ENCODE results near the gene CYP2A6. TPM values are rescaled to one million over a fixed set of nuclear protein-coding genes. Genes with fewer than 3 reads are reported as not detected.
"Not testable (repeated sequence)": the region's sequence is repeated elsewhere in the genome, so short reads cannot be mapped to it uniquely, and the experiment has no call there.

CYP2A6 gene
- polyA plus RNA-seq, 1 of the 3 experiments (the other 2 are of a cell fraction) = not detected

DNA sequence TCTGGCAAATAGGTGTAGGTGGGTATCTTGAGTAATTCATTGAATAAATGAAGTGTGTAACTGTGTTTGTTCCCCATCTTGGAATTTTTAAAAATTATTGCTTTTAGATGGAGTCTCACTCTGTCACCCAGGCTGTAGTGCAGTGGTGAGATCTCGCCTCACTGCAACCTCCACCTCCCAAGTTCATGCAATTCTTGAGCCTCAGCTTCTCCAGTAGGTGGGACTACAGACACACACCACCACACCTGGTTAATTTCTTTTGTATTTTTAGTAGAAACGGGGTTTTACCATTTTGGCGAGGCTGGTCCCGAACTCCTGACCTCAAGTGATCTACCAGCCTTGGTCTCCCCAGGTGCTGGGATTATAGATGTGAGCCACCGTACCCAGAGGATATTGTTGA, 7.9 kb upstream of the CYP2A6 start:
- no peaks in the 10 kb centered on the region for H3K4me1 ChIP-seq (ENCODE audit: control insufficient read depth in 1 of 2, insufficient read depth in 2 of 2, low read depth in 1 of 2, low read length in 1 of 2)
- WGBS (ENCODE audit: low lambda C conversion rate) = 42% methylated on average over 5 of the region's 5 CpGs
- H4K20me1 ChIP-seq (ENCODE audit: insufficient read depth) = no peaks in the 10 kb centered on the region
- no peak overlapping the region for H3K4me2 ChIP-seq
- H3K36me3 ChIP-seq (replicated peaks in 1 of 2; ENCODE audit: control insufficient read depth in 1 of 2, insufficient read depth in 2 of 2, low read length in 1 of 2) = no peaks in the 10 kb centered on the region
- no peaks in the 10 kb centered on the region for H3K9me2 ChIP-seq
- CTCF ChIA-PET = no interaction called here
- no peak overlapping the region for H3K4me3 ChIP-seq (ENCODE audit: low read depth in 2 of 2, low read length in 1 of 2)
- no peak overlapping the region for H3K27ac ChIP-seq (ENCODE audit: low read depth in 2 of 2, low read length in 1 of 2)
- H3F3A ChIP-seq (replicated peaks; ENCODE audit: insufficient read depth) = no peaks in the 10 kb centered on the region
- DNase-seq = no peak
- no peaks in the 10 kb centered on the region for H3K79me2 ChIP-seq (ENCODE audit: insufficient read depth)
- H3K9ac ChIP-seq = no peak overlapping the region
- H3K27me3 ChIP-seq (ENCODE audit: insufficient read depth) = no peaks in the 10 kb centered on the region
- no peak for TF ChIP-seq CHD2 (IDR thresholded peaks at IDR 0.05; ENCODE audit: low read length, partially characterized antibody)
- TF ChIP-seq, protein P1, sequence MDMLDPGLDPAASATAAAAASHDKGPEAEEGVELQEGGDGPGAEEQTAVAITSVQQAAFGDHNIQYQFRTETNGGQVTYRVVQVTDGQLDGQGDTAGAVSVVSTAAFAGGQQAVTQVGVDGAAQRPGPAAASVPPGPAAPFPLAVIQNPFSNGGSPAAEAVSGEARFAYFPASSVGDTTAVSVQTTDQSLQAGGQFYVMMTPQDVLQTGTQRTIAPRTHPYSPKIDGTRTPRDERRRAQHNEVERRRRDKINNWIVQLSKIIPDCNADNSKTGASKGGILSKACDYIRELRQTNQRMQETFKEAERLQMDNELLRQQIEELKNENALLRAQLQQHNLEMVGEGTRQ (IDR thresholded peaks at IDR 0.05; ENCODE audit: borderline replicate concordance, low read depth, low read length) = no peak
- TF ChIP-seq, protein P2, sequence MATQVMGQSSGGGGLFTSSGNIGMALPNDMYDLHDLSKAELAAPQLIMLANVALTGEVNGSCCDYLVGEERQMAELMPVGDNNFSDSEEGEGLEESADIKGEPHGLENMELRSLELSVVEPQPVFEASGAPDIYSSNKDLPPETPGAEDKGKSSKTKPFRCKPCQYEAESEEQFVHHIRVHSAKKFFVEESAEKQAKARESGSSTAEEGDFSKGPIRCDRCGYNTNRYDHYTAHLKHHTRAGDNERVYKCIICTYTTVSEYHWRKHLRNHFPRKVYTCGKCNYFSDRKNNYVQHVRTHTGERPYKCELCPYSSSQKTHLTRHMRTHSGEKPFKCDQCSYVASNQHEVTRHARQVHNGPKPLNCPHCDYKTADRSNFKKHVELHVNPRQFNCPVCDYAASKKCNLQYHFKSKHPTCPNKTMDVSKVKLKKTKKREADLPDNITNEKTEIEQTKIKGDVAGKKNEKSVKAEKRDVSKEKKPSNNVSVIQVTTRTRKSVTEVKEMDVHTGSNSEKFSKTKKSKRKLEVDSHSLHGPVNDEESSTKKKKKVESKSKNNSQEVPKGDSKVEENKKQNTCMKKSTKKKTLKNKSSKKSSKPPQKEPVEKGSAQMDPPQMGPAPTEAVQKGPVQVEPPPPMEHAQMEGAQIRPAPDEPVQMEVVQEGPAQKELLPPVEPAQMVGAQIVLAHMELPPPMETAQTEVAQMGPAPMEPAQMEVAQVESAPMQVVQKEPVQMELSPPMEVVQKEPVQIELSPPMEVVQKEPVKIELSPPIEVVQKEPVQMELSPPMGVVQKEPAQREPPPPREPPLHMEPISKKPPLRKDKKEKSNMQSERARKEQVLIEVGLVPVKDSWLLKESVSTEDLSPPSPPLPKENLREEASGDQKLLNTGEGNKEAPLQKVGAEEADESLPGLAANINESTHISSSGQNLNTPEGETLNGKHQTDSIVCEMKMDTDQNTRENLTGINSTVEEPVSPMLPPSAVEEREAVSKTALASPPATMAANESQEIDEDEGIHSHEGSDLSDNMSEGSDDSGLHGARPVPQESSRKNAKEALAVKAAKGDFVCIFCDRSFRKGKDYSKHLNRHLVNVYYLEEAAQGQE (IDR thresholded peaks at IDR 0.05; ENCODE audit: low read depth, low read length) = no peak
- TF ChIP-seq GABPA (IDR thresholded peaks at IDR 0.05; ENCODE audit: low read depth) = no peak
- TF ChIP-seq JUND (IDR thresholded peaks at IDR 0.05) = no peak
- TF ChIP-seq FOXJ3 (CRISPR knock-in tag; IDR thresholded peaks at IDR 0.05) = no peak
- no peak for TF ChIP-seq RAD21 (IDR thresholded peaks at IDR 0.05; ENCODE audit: low read length)
- TF ChIP-seq, protein P3, sequence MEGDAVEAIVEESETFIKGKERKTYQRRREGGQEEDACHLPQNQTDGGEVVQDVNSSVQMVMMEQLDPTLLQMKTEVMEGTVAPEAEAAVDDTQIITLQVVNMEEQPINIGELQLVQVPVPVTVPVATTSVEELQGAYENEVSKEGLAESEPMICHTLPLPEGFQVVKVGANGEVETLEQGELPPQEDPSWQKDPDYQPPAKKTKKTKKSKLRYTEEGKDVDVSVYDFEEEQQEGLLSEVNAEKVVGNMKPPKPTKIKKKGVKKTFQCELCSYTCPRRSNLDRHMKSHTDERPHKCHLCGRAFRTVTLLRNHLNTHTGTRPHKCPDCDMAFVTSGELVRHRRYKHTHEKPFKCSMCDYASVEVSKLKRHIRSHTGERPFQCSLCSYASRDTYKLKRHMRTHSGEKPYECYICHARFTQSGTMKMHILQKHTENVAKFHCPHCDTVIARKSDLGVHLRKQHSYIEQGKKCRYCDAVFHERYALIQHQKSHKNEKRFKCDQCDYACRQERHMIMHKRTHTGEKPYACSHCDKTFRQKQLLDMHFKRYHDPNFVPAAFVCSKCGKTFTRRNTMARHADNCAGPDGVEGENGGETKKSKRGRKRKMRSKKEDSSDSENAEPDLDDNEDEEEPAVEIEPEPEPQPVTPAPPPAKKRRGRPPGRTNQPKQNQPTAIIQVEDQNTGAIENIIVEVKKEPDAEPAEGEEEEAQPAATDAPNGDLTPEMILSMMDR (IDR thresholded peaks at IDR 0.05) = no peak
- TF ChIP-seq GATA2 (CRISPR knock-in tag; IDR thresholded peaks at IDR 0.05) = no peak
- TF ChIP-seq YY1 (IDR thresholded peaks at IDR 0.05; ENCODE audit: low read depth) = no peak
- TF ChIP-seq, protein P4, sequence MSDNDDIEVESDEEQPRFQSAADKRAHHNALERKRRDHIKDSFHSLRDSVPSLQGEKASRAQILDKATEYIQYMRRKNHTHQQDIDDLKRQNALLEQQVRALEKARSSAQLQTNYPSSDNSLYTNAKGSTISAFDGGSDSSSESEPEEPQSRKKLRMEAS (IDR thresholded peaks at IDR 0.05; ENCODE audit: low read depth) = no peak
- TF ChIP-seq POLR2AphosphoS5 (IDR thresholded peaks at IDR 0.05; ENCODE audit: low read depth, low read length) = no peak
- TF ChIP-seq RXRA (IDR thresholded peaks at IDR 0.05; ENCODE audit: borderline replicate concordance, low read depth) = no peak
- TF ChIP-seq, protein P5, sequence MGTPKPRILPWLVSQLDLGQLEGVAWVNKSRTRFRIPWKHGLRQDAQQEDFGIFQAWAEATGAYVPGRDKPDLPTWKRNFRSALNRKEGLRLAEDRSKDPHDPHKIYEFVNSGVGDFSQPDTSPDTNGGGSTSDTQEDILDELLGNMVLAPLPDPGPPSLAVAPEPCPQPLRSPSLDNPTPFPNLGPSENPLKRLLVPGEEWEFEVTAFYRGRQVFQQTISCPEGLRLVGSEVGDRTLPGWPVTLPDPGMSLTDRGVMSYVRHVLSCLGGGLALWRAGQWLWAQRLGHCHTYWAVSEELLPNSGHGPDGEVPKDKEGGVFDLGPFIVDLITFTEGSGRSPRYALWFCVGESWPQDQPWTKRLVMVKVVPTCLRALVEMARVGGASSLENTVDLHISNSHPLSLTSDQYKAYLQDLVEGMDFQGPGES (IDR thresholded peaks at IDR 0.05; ENCODE audit: low read depth, low read length) = no peak
- no peak for TF ChIP-seq MXI1 (IDR thresholded peaks at IDR 0.05; ENCODE audit: low read depth, low read length)
- TF ChIP-seq MEF2A (IDR thresholded peaks at IDR 0.05; ENCODE audit: borderline replicate concordance, low read depth) = no peak
- TF ChIP-seq SIN3A (IDR thresholded peaks at IDR 0.05; ENCODE audit: borderline replicate concordance, low read depth, low read length) = no peak
- no peak overlapping the region for H2AFZ ChIP-seq (ENCODE audit: low read depth)
- no peaks in the 10 kb centered on the region for H3K9me3 ChIP-seq
- POLR2A ChIA-PET = no interaction called here

DNA sequence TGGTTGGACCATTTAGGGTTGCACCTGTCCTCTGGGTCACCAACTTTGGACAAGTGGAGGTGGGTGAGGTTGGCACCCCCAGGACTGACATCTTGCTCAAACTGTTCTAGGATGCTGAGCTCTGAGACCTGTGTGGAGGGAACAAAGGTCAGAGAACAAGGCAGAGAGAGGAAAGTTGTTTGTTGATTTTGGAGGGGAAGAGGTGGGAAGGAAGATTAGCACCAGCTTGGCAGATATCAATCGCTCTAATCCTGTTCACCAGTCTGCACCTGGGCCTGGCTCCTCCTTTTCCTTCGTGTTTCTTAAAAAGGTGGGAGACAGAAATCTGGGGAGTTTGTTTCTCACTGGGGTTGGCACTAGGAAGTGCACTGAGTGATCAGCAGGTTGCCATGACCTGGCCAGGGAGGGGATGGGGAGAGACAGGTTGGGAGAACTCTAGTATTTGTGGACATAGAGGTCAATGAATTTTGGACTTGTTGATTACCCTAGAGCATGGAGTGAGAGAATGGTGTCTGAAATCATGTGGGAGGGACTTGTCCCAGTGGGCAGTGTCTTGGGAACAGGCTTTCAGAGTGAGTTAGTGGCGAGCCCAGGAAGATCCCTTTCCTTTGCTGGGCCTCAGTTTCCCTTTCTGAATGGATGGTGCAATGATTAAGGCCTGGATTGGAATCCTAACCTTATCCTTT, 2.4 kb upstream of the CYP2A6 start:
- H3K9me3 ChIP-seq; H3K27me3 ChIP-seq (ENCODE audit: insufficient read depth); CTCF ChIA-PET; H3K27ac ChIP-seq (ENCODE audit: low read depth in 2 of 2, low read length in 1 of 2); H2AFZ ChIP-seq (ENCODE audit: low read depth); H3K36me3 ChIP-seq (replicated peaks in 1 of 2; ENCODE audit: control insufficient read depth in 1 of 2, insufficient read depth in 2 of 2, low read length in 1 of 2); H3K9ac ChIP-seq; H3K4me3 ChIP-seq (ENCODE audit: low read depth in 2 of 2, low read length in 1 of 2); H3K4me1 ChIP-seq (ENCODE audit: control insufficient read depth in 1 of 2, insufficient read depth in 2 of 2, low read depth in 1 of 2, low read length in 1 of 2); H3K9me2 ChIP-seq; DNase-seq; H3F3A ChIP-seq (replicated peaks; ENCODE audit: insufficient read depth); H4K20me1 ChIP-seq (ENCODE audit: insufficient read depth); H3K4me2 ChIP-seq; H3K79me2 ChIP-seq (ENCODE audit: insufficient read depth); POLR2A ChIA-PET: not testable (repeated sequence)
- WGBS (ENCODE audit: low lambda C conversion rate) = 10% methylated on average over 2 of the region's 3 CpGs

Data from SK-N-SH (cell line).